GM18868 (cell line): ENCODE data around the gene GEN1.

Source experiments
- ATAC-seq: cut with Tn5 transposase; IDR thresholded peaks from one replicate; pipeline ENCODE4 v1.9.1; 2021; ENCODE audit warnings: mild to moderate bottlenecking, moderate library complexity; ENCODE audit not compliant: unreplicated experiment

GEN1 gene

GRCh38 chr2:17821535-17822444, 67.9 kb downstream of the GEN1 start:
- peak; percentile 34 for ATAC-seq

DNA sequence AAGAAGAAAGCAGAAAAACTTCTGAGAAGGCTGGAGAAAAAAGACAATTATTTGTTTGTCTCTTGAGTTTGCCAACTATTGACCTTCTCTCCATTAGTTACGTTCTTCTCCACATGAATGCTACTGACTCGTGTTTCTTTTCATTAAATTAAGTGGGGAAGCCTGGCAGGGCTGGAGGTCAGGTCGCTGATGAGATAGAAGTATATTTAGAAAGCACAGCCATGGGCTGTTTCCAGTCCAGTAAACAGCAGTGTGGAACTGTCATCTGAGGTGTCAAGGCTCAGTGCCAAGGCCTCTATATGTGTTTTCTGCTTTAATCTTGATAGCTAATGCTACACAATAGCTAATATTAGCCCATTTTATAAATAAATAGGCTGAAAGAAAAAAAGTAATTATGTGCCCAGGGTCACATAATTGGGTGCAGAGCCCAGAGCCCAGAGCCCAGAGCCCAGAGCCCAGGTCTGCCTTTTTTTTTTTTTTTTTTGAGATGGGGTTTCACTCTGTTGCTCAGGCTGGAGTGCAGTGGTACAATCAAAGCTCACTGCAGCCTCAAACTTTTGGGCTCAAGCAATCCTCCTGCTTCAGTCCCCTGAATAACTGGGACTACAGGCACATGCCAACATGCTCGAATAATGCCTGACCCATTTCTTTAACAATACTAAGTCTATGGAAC, 68.6 kb downstream of the GEN1 start:
- peak; percentile 76 for ATAC-seq

GRCh38 chr2:17823646-17824045, 69.7 kb downstream of the GEN1 start:
- ATAC-seq, result peak; percentile 29

DNA sequence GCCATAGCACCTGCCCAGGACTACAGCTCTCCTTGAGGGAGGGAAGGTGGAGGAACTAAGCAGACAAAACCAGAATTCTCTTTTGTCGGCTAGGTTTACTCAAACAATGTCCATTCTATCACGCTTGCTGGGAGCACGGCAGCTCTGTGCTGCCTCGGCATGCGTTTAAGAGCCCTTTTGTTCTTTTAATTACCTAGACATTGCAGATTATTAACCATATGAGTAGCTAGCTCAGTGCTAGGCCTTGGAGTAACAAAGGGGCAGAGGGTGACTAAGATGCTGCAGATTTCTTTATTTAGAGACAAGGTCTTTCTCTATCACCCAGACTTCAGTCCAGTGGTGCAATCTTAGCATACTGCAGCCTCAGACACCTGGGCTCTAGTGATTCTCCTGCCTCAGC, 73.4 kb downstream of the GEN1 start:
- no peak for ATAC-seq

DNA sequence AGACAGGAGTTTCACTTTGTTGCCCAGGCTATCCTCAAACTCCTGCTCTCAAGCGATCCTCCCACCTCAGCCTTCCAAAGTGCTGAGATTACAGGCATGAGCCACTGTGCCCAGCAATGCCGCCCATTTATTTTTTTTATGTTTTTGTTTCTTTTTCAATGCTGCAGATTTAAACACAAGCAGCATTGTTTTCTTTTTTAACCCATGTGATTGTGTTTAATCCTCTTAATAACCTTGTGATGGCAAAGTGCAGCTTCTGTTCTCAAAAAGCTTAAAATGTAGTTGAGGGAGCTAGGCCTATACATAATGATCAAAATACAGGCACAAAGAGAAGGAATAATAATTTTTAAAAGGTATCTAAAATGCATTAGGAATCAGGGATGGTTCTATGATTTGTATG, 73.8 kb downstream of the GEN1 start:
- ATAC-seq, result no peak

DNA sequence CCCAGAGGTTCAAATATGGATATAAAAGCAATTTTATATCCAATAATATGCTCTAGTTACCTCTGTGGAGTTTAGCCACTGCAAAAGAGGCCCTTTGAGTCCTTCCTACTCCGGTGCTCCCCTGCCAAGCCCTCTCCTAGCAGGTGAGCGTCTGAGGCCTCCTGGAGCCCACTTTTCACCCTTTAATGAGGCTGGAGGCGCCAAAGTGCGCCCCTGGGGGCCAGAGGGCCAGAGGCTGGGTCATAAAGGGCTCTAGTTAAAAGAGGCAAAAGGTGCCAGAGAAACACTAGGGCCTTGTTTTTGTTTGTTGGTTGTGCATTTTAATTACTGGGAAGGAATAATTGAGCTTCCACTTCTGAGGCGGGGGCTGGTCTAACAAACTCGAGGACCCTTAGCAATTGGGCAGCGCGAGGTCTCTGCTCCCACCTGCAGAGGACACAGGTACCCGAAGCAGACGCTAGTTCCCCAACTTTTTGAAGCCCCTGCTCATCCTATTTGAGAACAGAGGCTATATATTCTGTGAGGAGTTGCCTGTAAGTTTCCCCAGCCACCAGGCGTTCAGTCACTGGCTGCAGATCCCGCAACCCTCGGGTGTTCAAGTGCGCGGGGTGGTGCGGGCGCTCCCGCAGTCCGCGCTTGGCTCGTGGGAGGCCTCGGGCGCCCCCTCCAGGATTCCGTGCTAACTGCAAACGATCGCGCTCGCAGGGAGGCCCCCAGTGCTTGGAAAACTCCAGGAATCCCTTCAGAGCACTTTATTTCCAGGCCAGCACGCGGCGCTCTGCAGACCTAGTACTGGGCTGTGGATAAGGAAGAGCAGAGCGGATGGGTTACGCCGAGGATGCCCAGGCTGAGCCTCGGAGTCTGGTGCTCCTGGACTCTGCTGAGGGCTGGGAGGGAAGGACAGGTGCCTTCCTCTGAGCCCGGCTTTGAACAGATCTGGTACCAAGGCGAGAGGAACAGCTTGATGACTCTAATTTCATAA, 76.4 kb downstream of the GEN1 start:
- peak; percentile 89 for ATAC-seq

DNA sequence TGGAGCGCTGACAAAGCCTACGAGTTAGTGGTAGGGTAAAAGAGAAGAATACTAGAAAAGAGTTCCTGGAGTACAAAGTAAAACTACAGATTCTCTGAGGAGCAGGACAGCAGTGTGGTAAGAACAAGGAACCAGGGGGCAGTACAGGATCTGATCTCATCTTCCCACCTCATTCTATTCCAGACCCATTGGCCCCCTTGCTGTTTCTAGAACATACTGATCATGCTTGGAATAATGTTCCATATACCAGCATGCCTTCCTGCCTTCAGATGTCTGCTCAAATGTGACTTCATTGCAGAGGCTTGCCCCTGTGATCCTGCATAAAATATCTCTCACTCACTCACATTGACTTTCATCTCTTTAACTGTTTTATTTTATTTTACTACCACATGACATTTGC, 81.6 kb downstream of the GEN1 start:
- no peak for ATAC-seq
